GM23338 (cell line): Measurements from ENCODE around the gene TBCD. TPM values are rescaled to one million over a fixed set of nuclear protein-coding genes. Genes with fewer than 3 reads are reported as not detected.

Source experiments
- ATAC-seq: fragments of 200-7000 bp; cut with Tn5 transposase; 3 replicates; pipeline ENCODE4 v1.9.1; 2020
- DNase-seq: peaks from one replicate; pipeline ENCODE4 v3.0.0-alpha.2; 2015; ENCODE audit warnings: low spot score
- H2AFZ ChIP-seq: fragments of 200-600 bp; sonication (generic); 2 replicates; pipeline ENCODE4 v1.8.0; 2016; ENCODE audit warnings: antibody characterized with exemption, mild to moderate bottlenecking, moderate library complexity
- H3F3A ChIP-seq: fragments of 200-600 bp; sonication (generic); replicated peaks from 2 replicates; pipeline ENCODE4 v1.8.0; 2017; ENCODE audit warnings: antibody characterized with exemption, mixed run types, low read depth
- H3K27ac ChIP-seq: fragments of 200-600 bp; sonication (generic); 2 replicates; pipeline ENCODE4 v1.6.1; 2016; ENCODE audit warnings: low read depth
- H3K27me3 ChIP-seq: fragments of 200-600 bp; sonication (generic); 2 replicates; pipeline ENCODE4 v1.8.0; 2016; ENCODE audit warnings: mild to moderate bottlenecking, mixed run types, moderate library complexity; ENCODE audit not compliant: insufficient read depth
- H3K36me3 ChIP-seq: fragments of 200-600 bp; sonication (generic); 2 replicates; pipeline ENCODE4 v1.8.0; 2016; ENCODE audit warnings: mild to moderate bottlenecking; ENCODE audit not compliant: insufficient read depth
- H3K4me1 ChIP-seq: fragments of 200-600 bp; sonication (generic); 2 replicates; pipeline ENCODE4 v1.8.0; 2016; ENCODE audit warnings: mild to moderate bottlenecking, moderate library complexity; ENCODE audit not compliant: insufficient read depth
- H3K4me2 ChIP-seq: fragments of 200-600 bp; sonication (generic); 2 replicates; pipeline ENCODE4 v1.7.1; 2017; ENCODE audit warnings: mixed run types
- H3K4me3 ChIP-seq: fragments of 200-600 bp; sonication (generic); 2 replicates; pipeline ENCODE4 v1.6.1; 2016; ENCODE audit warnings: mixed run types
- H3K79me2 ChIP-seq: fragments of 200-600 bp; sonication (generic); replicated peaks from 2 replicates; pipeline ENCODE4 v1.8.0; 2017; ENCODE audit warnings: mild to moderate bottlenecking; ENCODE audit not compliant: insufficient read depth
- H3K9me2 ChIP-seq: fragments of 200-600 bp; sonication (generic); 2 replicates; pipeline ENCODE4 v1.8.0; 2017; ENCODE audit not compliant: insufficient read depth
- H4K20me1 ChIP-seq: fragments of 200-600 bp; sonication (generic); replicated peaks from 2 replicates; pipeline ENCODE4 v1.8.0; 2017; ENCODE audit warnings: mild to moderate bottlenecking; ENCODE audit not compliant: insufficient read depth
- H3K27ac Mint-ChIP-seq: 2 replicates; pipeline ENCODE4 v1.8.0; 2020; ENCODE audit warnings: inconsistent platforms, mild to moderate bottlenecking, moderate library complexity, mixed read lengths
- H3K27me3 Mint-ChIP-seq: 3 replicates; pipeline ENCODE4 v1.8.0; 2022; ENCODE audit warnings: low read depth, mild to moderate bottlenecking, moderate library complexity, mixed read lengths, inconsistent platforms; ENCODE audit not compliant: insufficient read depth, poor library complexity
- H3K36me3 Mint-ChIP-seq: 3 replicates; pipeline ENCODE4 v1.8.0; 2021; ENCODE audit warnings: low read depth, mild to moderate bottlenecking, inconsistent platforms, moderate library complexity, mixed read lengths
- H3K4me1 Mint-ChIP-seq: 3 replicates; pipeline ENCODE4 v1.8.0; 2020; ENCODE audit warnings: mild to moderate bottlenecking, inconsistent platforms, mixed read lengths
- H3K4me3 Mint-ChIP-seq: 3 replicates; pipeline ENCODE4 v1.8.0; 2021; ENCODE audit warnings: moderate library complexity, mild to moderate bottlenecking, inconsistent platforms, mixed read lengths
- H3K9me3 Mint-ChIP-seq: 3 replicates; pipeline ENCODE4 v1.8.0; 2020; ENCODE audit warnings: moderate library complexity, mild to moderate bottlenecking, inconsistent platforms, mixed read lengths
- NANOG ChIP-seq: IDR thresholded peaks from 2 replicates; pipeline ENCODE4 v1.6.1; 2016; ENCODE audit warnings: antibody characterized with exemption, borderline replicate concordance
- STAT1 ChIP-seq: IDR thresholded peaks from one replicate; pipeline ENCODE4 v1.6.1; 2016; ENCODE audit warnings: antibody characterized with exemption; ENCODE audit not compliant: unreplicated experiment
- polyA plus RNA-seq: library from polyadenylated mRNA; unstranded; fragments of >200 nt; fragmentation: Nextera tagmentation; extraction: Ambion mirVana; gene quantifications from 2 replicates; pipeline ENCODE4 v1.2.1, GENCODE V29; 2016
- total RNA-seq: library from RNA; depleted of rRNA; stranded (reverse); fragments of >200 nt; shearing (Covaris generic); gene quantifications from 2 replicates; pipeline ENCODE4 v1.2.3, GENCODE V29; 2014
- TF ChIP-seq, protein P1 (sequence below): fragments of 250-450 bp; sonication (Bioruptor Pico); IDR thresholded peaks from 2 replicates; pipeline ENCODE4 v1.5.0; 2020; ENCODE audit warnings: mild to moderate bottlenecking, moderate library complexity
- TF ChIP-seq, protein P2 (sequence below): IDR thresholded peaks from 2 replicates; pipeline ENCODE4 v1.6.1; 2016; ENCODE audit warnings: antibody characterized with exemption
- TF ChIP-seq, protein P3 (sequence below), 2 experiments: fragments of 200-600 bp in 1 of 2; sonication (generic) in 1 of 2; conservative IDR thresholded peaks; 2 replicates each; pipeline versions ENCODE4 v1.5.1 to v1.6.1; 2016 to 2017; ENCODE audit warnings: antibody characterized with exemption in 2 of 2, low read depth in 2 of 2, mild to moderate bottlenecking in 2 of 2, moderate library complexity in 1 of 2

Gene TBCD
- total and polyA plus RNA-seq, 2 experiments from 2014 or later = 75.0 to 116 TPM

DNA sequence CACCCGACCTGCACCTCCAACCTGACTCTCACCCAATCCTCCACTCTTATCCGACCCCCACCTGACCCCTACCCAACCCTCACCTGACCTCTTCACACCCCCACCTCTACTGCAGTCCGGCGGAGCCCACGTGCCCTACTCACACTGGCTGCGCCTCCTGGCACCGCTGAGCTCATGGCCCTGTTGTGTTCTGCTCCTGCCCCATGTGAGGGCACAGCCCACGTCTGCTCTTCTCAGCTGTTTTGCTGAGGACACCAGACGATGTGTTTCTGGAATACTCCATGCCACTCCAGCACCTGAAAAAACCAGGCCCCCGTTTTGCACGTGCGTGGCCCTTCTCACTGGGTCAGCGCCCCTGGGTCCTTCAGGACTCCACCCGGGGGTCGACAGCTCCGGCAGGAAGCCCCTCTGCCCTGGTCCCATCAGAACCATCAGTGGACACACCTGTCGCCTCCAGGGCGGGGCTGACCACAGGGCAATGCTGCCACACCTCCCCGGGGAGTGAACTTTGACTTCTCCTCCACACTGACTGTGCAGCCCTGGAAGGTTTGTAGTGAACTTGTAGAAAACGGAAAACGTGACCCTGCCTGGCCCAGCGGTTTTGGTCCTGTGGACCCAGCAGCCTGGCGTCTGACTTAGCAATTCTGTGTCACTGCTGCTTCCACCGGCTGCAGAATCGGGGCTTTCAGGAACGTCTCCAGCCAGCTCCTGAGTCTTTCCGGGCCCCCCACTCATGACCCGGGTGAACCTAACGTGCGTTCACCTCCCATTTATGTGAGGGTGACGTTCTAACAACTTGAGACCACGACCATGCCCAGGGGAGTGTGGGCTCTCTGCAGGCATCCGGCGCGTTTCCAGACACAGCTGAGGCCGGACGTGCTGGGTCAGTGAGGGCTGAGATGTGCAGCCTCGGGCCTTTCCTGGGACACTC is 47.7 kb upstream of the TBCD start (continued):
- TF ChIP-seq, protein P1, sequence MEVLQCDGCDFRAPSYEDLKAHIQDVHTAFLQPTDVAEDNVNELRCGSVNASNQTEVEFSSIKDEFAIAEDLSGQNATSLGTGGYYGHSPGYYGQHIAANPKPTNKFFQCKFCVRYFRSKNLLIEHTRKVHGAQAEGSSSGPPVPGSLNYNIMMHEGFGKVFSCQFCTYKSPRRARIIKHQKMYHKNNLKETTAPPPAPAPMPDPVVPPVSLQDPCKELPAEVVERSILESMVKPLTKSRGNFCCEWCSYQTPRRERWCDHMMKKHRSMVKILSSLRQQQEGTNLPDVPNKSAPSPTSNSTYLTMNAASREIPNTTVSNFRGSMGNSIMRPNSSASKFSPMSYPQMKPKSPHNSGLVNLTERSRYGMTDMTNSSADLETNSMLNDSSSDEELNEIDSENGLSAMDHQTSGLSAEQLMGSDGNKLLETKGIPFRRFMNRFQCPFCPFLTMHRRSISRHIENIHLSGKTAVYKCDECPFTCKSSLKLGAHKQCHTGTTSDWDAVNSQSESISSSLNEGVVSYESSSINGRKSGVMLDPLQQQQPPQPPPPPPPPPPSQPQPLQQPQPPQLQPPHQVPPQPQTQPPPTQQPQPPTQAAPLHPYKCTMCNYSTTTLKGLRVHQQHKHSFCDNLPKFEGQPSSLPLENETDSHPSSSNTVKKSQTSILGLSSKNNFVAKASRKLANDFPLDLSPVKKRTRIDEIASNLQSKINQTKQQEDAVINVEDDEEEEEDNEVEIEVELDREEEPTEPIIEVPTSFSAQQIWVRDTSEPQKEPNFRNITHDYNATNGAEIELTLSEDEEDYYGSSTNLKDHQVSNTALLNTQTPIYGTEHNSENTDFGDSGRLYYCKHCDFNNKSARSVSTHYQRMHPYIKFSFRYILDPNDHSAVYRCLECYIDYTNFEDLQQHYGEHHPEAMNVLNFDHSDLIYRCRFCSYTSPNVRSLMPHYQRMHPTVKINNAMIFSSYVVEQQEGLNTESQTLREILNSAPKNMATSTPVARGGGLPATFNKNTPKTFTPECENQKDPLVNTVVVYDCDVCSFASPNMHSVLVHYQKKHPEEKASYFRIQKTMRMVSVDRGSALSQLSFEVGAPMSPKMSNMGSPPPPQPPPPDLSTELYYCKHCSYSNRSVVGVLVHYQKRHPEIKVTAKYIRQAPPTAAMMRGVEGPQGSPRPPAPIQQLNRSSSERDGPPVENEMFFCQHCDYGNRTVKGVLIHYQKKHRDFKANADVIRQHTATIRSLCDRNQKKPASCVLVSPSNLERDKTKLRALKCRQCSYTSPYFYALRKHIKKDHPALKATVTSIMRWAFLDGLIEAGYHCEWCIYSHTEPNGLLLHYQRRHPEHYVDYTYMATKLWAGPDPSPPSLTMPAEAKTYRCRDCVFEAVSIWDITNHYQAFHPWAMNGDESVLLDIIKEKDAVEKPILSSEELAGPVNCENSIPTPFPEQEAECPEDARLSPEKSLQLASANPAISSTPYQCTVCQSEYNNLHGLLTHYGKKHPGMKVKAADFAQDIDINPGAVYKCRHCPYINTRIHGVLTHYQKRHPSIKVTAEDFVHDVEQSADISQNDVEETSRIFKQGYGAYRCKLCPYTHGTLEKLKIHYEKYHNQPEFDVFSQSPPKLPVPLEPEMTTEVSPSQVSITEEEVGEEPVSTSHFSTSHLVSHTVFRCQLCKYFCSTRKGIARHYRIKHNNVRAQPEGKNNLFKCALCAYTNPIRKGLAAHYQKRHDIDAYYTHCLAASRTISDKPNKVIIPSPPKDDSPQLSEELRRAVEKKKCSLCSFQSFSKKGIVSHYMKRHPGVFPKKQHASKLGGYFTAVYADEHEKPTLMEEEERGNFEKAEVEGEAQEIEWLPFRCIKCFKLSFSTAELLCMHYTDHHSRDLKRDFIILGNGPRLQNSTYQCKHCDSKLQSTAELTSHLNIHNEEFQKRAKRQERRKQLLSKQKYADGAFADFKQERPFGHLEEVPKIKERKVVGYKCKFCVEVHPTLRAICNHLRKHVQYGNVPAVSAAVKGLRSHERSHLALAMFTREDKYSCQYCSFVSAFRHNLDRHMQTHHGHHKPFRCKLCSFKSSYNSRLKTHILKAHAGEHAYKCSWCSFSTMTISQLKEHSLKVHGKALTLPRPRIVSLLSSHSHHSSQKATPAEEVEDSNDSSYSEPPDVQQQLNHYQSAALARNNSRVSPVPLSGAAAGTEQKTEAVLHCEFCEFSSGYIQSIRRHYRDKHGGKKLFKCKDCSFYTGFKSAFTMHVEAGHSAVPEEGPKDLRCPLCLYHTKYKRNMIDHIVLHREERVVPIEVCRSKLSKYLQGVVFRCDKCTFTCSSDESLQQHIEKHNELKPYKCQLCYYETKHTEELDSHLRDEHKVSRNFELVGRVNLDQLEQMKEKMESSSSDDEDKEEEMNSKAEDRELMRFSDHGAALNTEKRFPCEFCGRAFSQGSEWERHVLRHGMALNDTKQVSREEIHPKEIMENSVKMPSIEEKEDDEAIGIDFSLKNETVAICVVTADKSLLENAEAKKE (CRISPR knock-in tag) = no peak
- TF ChIP-seq, protein P2, sequence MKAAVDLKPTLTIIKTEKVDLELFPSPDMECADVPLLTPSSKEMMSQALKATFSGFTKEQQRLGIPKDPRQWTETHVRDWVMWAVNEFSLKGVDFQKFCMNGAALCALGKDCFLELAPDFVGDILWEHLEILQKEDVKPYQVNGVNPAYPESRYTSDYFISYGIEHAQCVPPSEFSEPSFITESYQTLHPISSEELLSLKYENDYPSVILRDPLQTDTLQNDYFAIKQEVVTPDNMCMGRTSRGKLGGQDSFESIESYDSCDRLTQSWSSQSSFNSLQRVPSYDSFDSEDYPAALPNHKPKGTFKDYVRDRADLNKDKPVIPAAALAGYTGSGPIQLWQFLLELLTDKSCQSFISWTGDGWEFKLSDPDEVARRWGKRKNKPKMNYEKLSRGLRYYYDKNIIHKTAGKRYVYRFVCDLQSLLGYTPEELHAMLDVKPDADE = no peak
- TF ChIP-seq, protein P3, sequence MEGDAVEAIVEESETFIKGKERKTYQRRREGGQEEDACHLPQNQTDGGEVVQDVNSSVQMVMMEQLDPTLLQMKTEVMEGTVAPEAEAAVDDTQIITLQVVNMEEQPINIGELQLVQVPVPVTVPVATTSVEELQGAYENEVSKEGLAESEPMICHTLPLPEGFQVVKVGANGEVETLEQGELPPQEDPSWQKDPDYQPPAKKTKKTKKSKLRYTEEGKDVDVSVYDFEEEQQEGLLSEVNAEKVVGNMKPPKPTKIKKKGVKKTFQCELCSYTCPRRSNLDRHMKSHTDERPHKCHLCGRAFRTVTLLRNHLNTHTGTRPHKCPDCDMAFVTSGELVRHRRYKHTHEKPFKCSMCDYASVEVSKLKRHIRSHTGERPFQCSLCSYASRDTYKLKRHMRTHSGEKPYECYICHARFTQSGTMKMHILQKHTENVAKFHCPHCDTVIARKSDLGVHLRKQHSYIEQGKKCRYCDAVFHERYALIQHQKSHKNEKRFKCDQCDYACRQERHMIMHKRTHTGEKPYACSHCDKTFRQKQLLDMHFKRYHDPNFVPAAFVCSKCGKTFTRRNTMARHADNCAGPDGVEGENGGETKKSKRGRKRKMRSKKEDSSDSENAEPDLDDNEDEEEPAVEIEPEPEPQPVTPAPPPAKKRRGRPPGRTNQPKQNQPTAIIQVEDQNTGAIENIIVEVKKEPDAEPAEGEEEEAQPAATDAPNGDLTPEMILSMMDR (conservative IDR thresholded peaks at IDR 0.05; ENCODE audit: low read depth in 2 of 2) = no peak

DNA sequence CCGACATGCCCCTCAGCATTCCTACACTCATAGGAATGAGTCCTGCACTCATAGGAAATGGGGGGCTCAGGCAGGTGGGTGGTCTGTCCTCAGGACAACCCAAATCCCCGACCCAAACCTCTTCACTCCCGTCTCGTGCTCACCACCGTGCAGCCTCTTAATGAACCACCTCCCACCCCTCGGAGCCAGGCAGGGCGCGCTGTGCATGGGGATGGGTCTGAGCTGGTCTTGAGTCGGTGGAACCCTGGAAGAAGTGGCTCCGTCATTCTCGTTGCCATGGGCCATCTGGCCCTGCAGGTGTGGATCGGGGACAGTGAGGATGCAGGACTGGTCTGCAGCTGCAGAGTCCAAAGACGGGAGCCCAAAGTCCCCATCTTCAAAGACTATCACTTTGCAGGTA is 47.0 kb upstream of the TBCD start:
- no peaks in the 10 kb centered on the region for H3K4me1 Mint-ChIP-seq
- no peaks in the 10 kb centered on the region for H4K20me1 ChIP-seq
- no peaks in the 10 kb centered on the region for H3F3A ChIP-seq
- no peaks in the 10 kb centered on the region for H3K9me2 ChIP-seq
- no peak overlapping the region for H3K27ac Mint-ChIP-seq
- peaks cover 2% of the 10 kb centered on the region; the same call in 1 of the 2 replicates for H3K27me3 ChIP-seq
- DNase-seq = no peak
- no peaks in the 10 kb centered on the region for H3K79me2 ChIP-seq
- no peak overlapping the region for H3K4me3 Mint-ChIP-seq
- no peaks in the 10 kb centered on the region for H3K4me1 ChIP-seq
- H3K27ac ChIP-seq = no peak overlapping the region
- H3K36me3 ChIP-seq = no peaks in the 10 kb centered on the region
- H3K9me3 Mint-ChIP-seq = no peaks in the 10 kb centered on the region
- H3K27me3 Mint-ChIP-seq = peaks cover 9% of the 10 kb centered on the region
- ATAC-seq = no peak
- H2AFZ ChIP-seq = no peak overlapping the region
- no peak overlapping the region for H3K4me2 ChIP-seq
- H3K4me3 ChIP-seq = no peak overlapping the region
- H3K36me3 Mint-ChIP-seq = no peaks in the 10 kb centered on the region
- TF ChIP-seq NANOG = no peak
- TF ChIP-seq STAT1 = no peak
- TF ChIP-seq, protein P2 = no peak
- TF ChIP-seq, protein P3 (conservative IDR thresholded peaks at IDR 0.05; ENCODE audit: low read depth in 2 of 2) = no peak
